Panc1 (cell line): ENCODE measurements around the gene SSBP3. TPM values are rescaled to one million over a fixed set of nuclear protein-coding genes. Genes with fewer than 3 reads are reported as not detected.

Source experiments
- ATAC-seq: fragments of 200-7000 bp; cut with Tn5 transposase; 2 replicates; pipeline ENCODE4 v1.9.1; 2020; ENCODE audit warnings: mild to moderate bottlenecking, moderate library complexity
- BruUV-seq: library from RNA; stranded (reverse); fragments of 400-500 nt; replicated peaks from 2 replicates; lab custom pipeline; 2021; lab: Mats Ljungman, UMichigan
- CTCF ChIA-PET: fragments of 300-600 bp; sonication (Branson Sonifier 250); formaldehyde crosslinking; loops from one replicate; lab custom pipeline; 2022; ENCODE audit warnings: antibody characterized with exemption; lab: Charles Lee
- POLR2A ChIA-PET: fragments of 300-600 bp; sonication (Branson Sonifier 250); formaldehyde crosslinking; loops from one replicate; lab custom pipeline; 2022; ENCODE audit warnings: antibody characterized with exemption; lab: Charles Lee
- DNase-seq: peaks from one replicate; pipeline ENCODE4 v3.0.0-alpha.2; 2010; ENCODE audit warnings: low read depth, low spot score
- H3K27ac ChIP-seq: 2 replicates; pipeline ENCODE4 v1.5.1; 2011; ENCODE audit warnings: mild to moderate bottlenecking, low read length, inconsistent platforms
- H3K27me3 ChIP-seq: fragments of 200-500 bp; sonication (Bioruptor generic); 2 replicates; pipeline ENCODE4 v1.6.0; 2014; ENCODE audit warnings: low read length, inconsistent platforms; ENCODE audit not compliant: control insufficient read depth, insufficient read depth
- H3K36me3 ChIP-seq: fragments of 200-500 bp; sonication (Bioruptor generic); 2 replicates; pipeline ENCODE4 v1.5.1; 2014; ENCODE audit warnings: inconsistent platforms, mild to moderate bottlenecking, low read length, moderate library complexity; ENCODE audit not compliant: control insufficient read depth, insufficient read depth
- H3K4me1 ChIP-seq: 2 replicates; pipeline ENCODE4 v1.5.1; 2011; ENCODE audit warnings: inconsistent platforms, mild to moderate bottlenecking, low read length, moderate library complexity; ENCODE audit not compliant: control insufficient read depth, insufficient read depth
- H3K4me3 ChIP-seq, 2 experiments: 2 replicates each; pipeline ENCODE4 v1.5.1; 2011 to 2012; ENCODE audit warnings: low read depth in 2 of 2, low read length in 2 of 2, mild to moderate bottlenecking in 2 of 2, inconsistent platforms in 1 of 2, moderate library complexity in 1 of 2
- H3K9me3 ChIP-seq: fragments of 200-500 bp; sonication (Bioruptor generic); 2 replicates; pipeline ENCODE4 v1.5.1; 2014; ENCODE audit warnings: low read depth, mild to moderate bottlenecking, inconsistent platforms, low read length, moderate library complexity; ENCODE audit not compliant: control insufficient read depth, insufficient read depth
- POLR2AphosphoS5 ChIP-seq: IDR thresholded peaks from 2 replicates; pipeline ENCODE4 v1.6.1; 2012; ENCODE audit warnings: mild to moderate bottlenecking, low read depth, low read length, moderate library complexity
- REST ChIP-seq, 2 experiments: IDR thresholded peaks; 2 replicates each; pipeline ENCODE4 v1.6.1; 2011 to 2012; ENCODE audit warnings: low read depth in 2 of 2, control low read depth in 1 of 2, low read length in 1 of 2, mild to moderate bottlenecking in 1 of 2, moderate library complexity in 1 of 2; ENCODE audit not compliant: insufficient read depth in 1 of 2
- SIN3A ChIP-seq: IDR thresholded peaks from 2 replicates; pipeline ENCODE4 v1.6.1; 2012; ENCODE audit warnings: low read depth, mild to moderate bottlenecking, low read length, moderate library complexity, borderline replicate concordance; ENCODE audit not compliant: insufficient read depth
- TCF7L2 ChIP-seq: IDR thresholded peaks from 2 replicates; pipeline ENCODE4 v1.6.1; 2011; ENCODE audit warnings: mild to moderate bottlenecking, low read depth, low read length, inconsistent platforms
- in situ Hi-C: cut with HindIII; loops from 2 replicates; pipeline ENCODE4 v1.10.0; 2016; ENCODE audit warnings: low sequenced_read_pairs, low pct_unique_long_range_greater_than_20kb
- intact Hi-C: fragments of 100-400 bp; cut with micrococcal nuclease; formaldehyde crosslinking; loops from one replicate; pipeline ENCODE4 v1.10.0; 2022; ENCODE audit not compliant: unreplicated experiment
- total RNA-seq: library from RNA; stranded (reverse); gene quantifications from one replicate; pipeline ENCODE4 v1.2.1, GENCODE V29; 2021; ENCODE audit not compliant: unreplicated experiment
- TF ChIP-seq, protein P1 (sequence below): fragments of 450-650 bp; IDR thresholded peaks from 2 replicates; pipeline ENCODE4 v1.5.1; 2017; ENCODE audit warnings: mild to moderate bottlenecking

SSBP3 gene
- total RNA-seq, 1 experiment from 2014 or later = 22.5 TPM

DNA sequence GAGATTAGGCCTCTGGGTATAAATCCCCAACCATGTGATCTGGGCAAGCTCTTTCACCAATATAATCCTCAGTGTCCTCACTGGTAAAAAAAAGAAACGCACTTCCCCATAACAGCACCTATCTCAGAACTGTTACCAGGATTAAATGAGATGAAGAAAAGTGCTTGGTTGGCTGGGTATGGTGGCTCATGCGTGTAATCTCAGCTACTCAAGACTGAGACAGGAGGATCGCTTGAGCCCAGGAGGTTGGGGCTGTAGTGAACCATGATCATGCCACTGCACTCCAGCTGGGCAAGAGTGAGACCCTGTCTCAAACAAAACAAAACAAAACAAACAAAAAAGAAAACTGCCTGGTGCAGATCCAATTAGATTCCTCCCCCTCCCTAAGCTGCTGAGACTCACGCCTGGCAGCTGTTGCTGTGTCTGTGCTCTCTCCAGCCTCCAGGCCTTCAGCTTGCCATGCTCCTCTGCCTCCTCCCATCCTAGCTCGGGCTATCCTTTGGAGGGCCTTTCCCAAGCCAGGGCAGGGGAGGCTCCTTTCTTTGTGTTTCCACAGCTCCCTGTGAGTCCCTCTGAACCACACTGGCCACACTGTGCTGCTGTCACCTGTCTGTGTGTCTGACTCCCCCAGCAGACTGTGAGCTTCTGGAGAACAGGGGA, 225.4 kb downstream of the SSBP3 start:
- Histone ChIP-seq H3K4me1 (no peaks in the 10 kb centered on the region), H3K4me3 (no peak overlapping the region), H3K9me3 (no peaks in the 10 kb centered on the region), H3K36me3 (no peaks in the 10 kb centered on the region), H3K27me3 (no peaks in the 10 kb centered on the region), H3K27ac (no peak overlapping the region)
- in situ Hi-C loops (no loop called here), intact Hi-C loops (no loop called here)
- CTCF ChIA-PET = interaction anchor here (1.5 kb wide), 1 partner anchor 308 kb away, joined by 9 read pairs; no protein-coding TSS in a partner anchor
- DNase-seq (no peak), ATAC-seq (no peak)
- POLR2A ChIA-PET = no interaction called here
- no TSS peak for BruUV-seq
- TF ChIP-seq SIN3A = no peak
- TF ChIP-seq, protein P1, sequence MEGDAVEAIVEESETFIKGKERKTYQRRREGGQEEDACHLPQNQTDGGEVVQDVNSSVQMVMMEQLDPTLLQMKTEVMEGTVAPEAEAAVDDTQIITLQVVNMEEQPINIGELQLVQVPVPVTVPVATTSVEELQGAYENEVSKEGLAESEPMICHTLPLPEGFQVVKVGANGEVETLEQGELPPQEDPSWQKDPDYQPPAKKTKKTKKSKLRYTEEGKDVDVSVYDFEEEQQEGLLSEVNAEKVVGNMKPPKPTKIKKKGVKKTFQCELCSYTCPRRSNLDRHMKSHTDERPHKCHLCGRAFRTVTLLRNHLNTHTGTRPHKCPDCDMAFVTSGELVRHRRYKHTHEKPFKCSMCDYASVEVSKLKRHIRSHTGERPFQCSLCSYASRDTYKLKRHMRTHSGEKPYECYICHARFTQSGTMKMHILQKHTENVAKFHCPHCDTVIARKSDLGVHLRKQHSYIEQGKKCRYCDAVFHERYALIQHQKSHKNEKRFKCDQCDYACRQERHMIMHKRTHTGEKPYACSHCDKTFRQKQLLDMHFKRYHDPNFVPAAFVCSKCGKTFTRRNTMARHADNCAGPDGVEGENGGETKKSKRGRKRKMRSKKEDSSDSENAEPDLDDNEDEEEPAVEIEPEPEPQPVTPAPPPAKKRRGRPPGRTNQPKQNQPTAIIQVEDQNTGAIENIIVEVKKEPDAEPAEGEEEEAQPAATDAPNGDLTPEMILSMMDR = no peak

DNA sequence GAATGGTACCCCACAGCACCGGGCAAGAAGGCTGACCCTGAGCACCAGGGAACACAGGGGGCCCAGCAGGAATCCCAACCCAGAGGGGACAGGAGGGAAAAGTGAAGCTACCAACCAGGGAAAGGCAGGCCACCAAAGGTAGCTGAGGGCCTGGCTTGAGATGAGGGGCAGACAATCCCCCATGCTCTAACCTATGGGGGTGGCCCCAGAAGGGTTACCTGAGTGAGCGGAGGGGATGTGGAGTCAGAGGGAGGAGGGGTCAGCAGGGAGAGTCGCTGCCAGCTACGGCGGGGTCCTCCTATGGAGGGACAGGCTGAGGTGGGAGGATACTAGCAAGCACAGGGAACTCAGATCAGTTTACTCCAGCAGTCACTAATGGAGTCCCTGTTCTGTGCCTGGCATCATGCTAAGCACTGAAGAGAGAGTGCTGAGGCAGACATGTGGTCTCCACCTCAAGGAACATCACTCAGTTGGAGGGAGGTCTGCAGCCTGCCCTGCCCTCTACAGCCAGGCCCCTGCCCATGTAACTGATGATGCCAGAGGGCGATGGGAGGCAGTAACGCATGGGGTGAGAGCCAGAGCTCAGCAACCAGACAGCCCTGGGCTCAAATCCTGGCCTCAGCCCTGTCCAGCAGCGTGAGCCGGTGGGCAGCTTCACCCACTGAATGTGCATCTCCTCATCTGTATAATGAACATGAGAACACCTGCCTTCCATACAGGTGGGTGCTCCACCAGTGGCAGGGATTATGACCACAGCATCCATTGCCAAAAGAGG, 227.7 kb downstream of the SSBP3 start:
- POLR2A ChIA-PET = no interaction called here
- TF ChIP-seq REST (IDR thresholded peaks at IDR 0.05; ENCODE audit: insufficient read depth in 1 of 2, low read depth in 2 of 2, low read length in 1 of 2) (no peak), TCF7L2 (no peak), SIN3A (no peak), POLR2AphosphoS5 (no peak)
- TF ChIP-seq, protein P1 = no peak
- CTCF ChIA-PET = no interaction called here

More for the DNA sequence above, 227.7 kb downstream of the SSBP3 start:
- Histone ChIP-seq H3K4me3 (no peak overlapping the region), H3K27me3 (no peaks in the 10 kb centered on the region), H3K4me1 (no peaks in the 10 kb centered on the region), H3K36me3 (no peaks in the 10 kb centered on the region), H3K9me3 (no peaks in the 10 kb centered on the region), H3K27ac (no peak overlapping the region)
- no peak for ATAC-seq
- intact Hi-C loops = no loop called here
- no peak for DNase-seq
- BruUV-seq = no TSS peak
- in situ Hi-C loops = no loop called here
